ENCODE measurements around the gene RGR.

RGR gene

GRCh38 chr10:84290235-84290634 lies 45.4 kb downstream of the RGR start:
- no peak for DNase-seq (ENCODE audit: low read depth, low spot score)
- no peak overlapping the region for H3K27ac ChIP-seq

- H3K27ac ChIP-seq = no peak overlapping the region
- DNase-seq (ENCODE audit: low read depth, low spot score) = no peak
Measured at GRCh38 chr10:84291384-84291783, 46.5 kb downstream of the RGR start.

- no peak for DNase-seq (ENCODE audit: low read depth, low spot score)
- H3K27ac ChIP-seq = no peak overlapping the region
Measured at GRCh38 chr10:84292502-84292901, 47.6 kb downstream of the RGR start.

DNA sequence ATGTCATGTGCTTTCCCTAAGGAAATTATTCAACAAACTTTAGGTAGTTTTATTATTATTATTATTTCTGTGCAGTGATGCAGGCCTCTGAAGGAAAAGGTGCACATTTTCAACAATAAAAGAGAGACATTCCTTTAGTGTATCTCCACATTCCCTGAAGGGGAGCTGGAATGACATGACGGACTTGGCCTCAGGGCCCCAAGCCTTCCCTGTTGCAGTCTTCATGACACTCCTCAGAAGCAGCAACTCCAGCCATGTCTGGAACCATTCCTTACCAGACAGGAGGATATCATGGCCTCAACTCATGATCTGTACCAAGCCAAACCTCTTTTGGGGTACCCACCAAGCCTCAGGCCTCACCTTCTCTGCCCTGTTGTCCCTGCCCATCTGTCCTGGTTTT lies 48.3 kb downstream of the RGR start:
- no peak overlapping the region for H3K27ac ChIP-seq
- DNase-seq (ENCODE audit: low read depth, low spot score) = no peak

DNA sequence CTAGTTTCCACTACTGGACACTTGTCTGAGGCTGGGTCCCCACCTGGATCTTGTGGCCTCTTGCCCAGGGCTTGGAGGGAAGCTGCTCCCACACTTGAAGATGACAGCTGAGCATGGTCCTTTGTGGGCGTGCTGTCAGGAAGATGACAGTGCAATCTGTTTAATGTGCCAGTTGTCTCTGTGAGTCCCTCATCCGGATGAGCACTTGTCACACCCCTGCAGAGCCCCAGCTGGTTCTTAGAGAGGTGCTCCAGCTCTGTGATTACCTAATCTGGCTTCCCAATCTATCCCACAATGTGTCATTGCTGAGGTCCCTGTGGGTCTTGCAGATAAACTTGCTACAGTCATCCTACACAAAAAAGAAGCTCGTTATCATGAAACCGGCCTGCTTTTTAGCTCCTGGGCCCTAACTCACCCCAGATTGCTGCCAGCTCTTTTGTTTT lies 48.7 kb downstream of the RGR start:
- H3K27ac ChIP-seq = no peak overlapping the region
- no peak for DNase-seq (ENCODE audit: low read depth, low spot score)

- no peak overlapping the region for H3K27ac ChIP-seq
- no peak for DNase-seq (ENCODE audit: low read depth, low spot score)
Measured at GRCh38 chr10:84294766-84295447, 50.1 kb downstream of the RGR start.

- no peak for DNase-seq (ENCODE audit: low read depth, low spot score)
- no peak overlapping the region for H3K27ac ChIP-seq
Measured at GRCh38 chr10:84296091-84296981, 51.5 kb downstream of the RGR start.

- DNase-seq (ENCODE audit: low read depth, low spot score) = no peak
- no peak overlapping the region for H3K27ac ChIP-seq
Measured at GRCh38 chr10:84298057-84298456, 53.2 kb downstream of the RGR start.

- no peak for DNase-seq (ENCODE audit: low read depth, low spot score)
- no peak overlapping the region for H3K27ac ChIP-seq
Measured at GRCh38 chr10:84302223-84302622, 57.4 kb downstream of the RGR start.

- no peak for DNase-seq (ENCODE audit: low read depth, low spot score)
- no peak overlapping the region for H3K27ac ChIP-seq
Measured at GRCh38 chr10:84306751-84307384, 62.0 kb downstream of the RGR start.

DNA sequence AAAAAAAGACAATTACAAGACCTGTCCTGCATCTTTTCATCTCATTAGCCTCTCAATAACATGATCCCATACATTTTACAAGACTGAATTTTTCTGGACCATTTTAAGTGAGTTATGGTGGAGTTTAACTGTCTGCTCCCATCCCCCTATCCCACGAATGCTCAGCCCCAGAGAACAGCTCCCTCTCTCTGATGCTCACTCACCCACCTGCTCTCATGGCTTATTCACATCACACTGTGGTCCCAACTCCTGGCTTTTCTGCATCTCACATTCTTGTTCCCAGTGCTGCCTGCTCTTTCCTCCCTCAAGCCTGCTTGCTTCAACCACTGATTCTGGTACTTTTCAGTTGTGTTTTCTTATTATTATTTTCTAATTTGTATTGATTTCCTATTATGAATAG lies 63.2 kb downstream of the RGR start:
- DNase-seq (ENCODE audit: low read depth, low spot score) = no peak
- H3K27ac ChIP-seq = no peak overlapping the region

DNA sequence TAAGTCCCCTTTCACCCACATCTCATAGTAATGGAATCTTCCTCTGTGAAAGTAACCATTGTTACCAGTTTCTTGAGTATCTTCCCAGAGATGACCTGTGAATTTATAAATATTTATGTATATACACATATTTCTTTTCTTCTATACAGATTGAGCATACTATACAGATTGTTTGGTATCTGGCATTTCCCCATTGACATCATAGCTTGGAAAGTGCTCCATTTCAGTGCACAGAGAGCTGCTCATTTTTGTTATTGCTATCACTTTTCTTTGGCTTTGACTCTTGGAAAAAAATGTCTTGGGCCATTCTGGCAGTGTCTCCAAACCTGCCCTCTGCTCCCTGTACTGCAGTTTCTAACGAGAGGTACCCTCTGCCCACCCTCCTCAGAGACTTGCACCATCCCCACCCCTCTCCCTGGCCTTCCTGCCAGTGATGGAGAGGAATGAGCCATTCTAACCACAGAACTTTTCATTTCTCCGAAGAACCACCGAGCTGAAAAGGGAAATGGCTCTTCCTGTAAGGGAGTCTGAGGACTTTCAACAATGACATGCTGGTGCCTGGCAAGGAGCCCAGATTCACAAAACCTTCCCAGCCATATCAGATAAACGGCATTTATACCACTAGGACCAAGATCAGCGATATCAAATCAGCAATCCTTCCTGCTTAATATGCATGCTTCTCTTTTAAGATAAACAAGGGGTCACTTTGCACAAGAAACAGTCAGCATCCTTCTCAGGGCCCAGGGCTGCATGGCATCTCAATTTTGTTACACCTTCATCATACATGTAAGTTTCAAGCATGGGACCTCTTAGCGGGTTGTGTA lies 63.8 kb downstream of the RGR start:
- DNase-seq (ENCODE audit: low read depth, low spot score) = no peak

More for the DNA sequence above, 63.8 kb downstream of the RGR start:
- no peak overlapping the region for H3K27ac ChIP-seq

All from epithelial cell of prostate (primary cell).